Thyroid gland (tissue), 4 donors: ENCODE results near the gene CCDC15.

Experiments
- POLR2A ChIP-seq, 2 donors: fragments of 450-650 bp; IDR thresholded peaks; one replicate each; pipeline ENCODE4 v1.6.1; 2017; ENCODE audit warnings: antibody characterized with exemption in 2 of 2, mild to moderate bottlenecking in 2 of 2, moderate library complexity in 1 of 2
- TF ChIP-seq, protein P1 (sequence below), 6 experiments: fragments of 200-600 bp in 3 of 6; fragments of 450-650 bp in 3 of 6; sonication (generic) in 3 of 6; IDR thresholded peaks; one replicate each; pipeline ENCODE4 v1.5.1; 2016 to 2019; ENCODE audit warnings: antibody characterized with exemption in 6 of 6, mild to moderate bottlenecking in 2 of 6, inconsistent platforms in 1 of 6, moderate library complexity in 1 of 6

DNA sequence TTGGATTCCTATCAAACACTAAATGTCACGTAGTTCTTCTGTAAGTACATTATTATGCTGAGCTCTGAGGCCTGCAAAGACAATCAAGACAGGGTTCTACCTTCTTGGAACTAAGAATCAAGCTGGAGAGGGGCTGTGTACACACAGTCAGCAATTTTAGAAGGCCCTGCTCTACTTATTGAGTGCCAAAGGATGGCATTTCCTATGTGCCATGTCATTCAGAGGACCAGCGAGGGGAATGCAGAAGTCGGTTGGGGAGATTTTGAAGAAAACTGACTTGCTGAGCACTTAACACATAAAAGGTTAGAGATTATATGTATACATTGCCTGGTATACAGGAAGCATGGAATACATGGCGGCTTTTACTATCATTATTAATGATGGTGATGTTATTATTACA lies 114.4 kb downstream of the CCDC15 start:
- TF ChIP-seq, protein P1, sequence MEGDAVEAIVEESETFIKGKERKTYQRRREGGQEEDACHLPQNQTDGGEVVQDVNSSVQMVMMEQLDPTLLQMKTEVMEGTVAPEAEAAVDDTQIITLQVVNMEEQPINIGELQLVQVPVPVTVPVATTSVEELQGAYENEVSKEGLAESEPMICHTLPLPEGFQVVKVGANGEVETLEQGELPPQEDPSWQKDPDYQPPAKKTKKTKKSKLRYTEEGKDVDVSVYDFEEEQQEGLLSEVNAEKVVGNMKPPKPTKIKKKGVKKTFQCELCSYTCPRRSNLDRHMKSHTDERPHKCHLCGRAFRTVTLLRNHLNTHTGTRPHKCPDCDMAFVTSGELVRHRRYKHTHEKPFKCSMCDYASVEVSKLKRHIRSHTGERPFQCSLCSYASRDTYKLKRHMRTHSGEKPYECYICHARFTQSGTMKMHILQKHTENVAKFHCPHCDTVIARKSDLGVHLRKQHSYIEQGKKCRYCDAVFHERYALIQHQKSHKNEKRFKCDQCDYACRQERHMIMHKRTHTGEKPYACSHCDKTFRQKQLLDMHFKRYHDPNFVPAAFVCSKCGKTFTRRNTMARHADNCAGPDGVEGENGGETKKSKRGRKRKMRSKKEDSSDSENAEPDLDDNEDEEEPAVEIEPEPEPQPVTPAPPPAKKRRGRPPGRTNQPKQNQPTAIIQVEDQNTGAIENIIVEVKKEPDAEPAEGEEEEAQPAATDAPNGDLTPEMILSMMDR (IDR thresholded peaks at IDR 0.05): no peak
- no peak for TF ChIP-seq POLR2A (IDR thresholded peaks at IDR 0.05)
